Coronary artery (tissue), 2 donors: ENCODE results near the gene ERO1B.

Source experiments
- DNase-seq: peaks from one replicate; pipeline ENCODE4 v3.0.0-alpha.2; 2017; ENCODE audit warnings: low spot score
- H3K27ac ChIP-seq, 2 donors: fragments of 200-600 bp; sonication (generic); one replicate each; pipeline ENCODE4 v1.5.1; 2016 to 2019
- H3K4me3 ChIP-seq: fragments of 200-600 bp; sonication (generic); 2 replicates; pipeline ENCODE4 v1.5.1; 2016; ENCODE audit warnings: mild to moderate bottlenecking, moderate library complexity
- CTCF ChIP-seq: fragments of 200-600 bp; sonication (generic); IDR thresholded peaks from one replicate; pipeline ENCODE4 v1.5.1; 2019; ENCODE audit warnings: antibody characterized with exemption

Gene ERO1B

GRCh38 chr1:236308827-236309226, 27.1 kb upstream of the ERO1B start:
- no peak for DNase-seq
- TF ChIP-seq CTCF = no peak
- H3K27ac ChIP-seq = no peak overlapping the region
- H3K4me3 ChIP-seq = no peak overlapping the region

- no peak for DNase-seq
- TF ChIP-seq CTCF = no peak
- Histone ChIP-seq H3K27ac (no peak overlapping the region), H3K4me3 (no peak overlapping the region)
These were observed 25.7 kb upstream of the ERO1B start for GRCh38 chr1:236307435-236307834.

GRCh38 chr1:236304682-236305081, 22.9 kb upstream of the ERO1B start:
- Histone ChIP-seq H3K27ac (no peak overlapping the region), H3K4me3 (no peak overlapping the region)
- TF ChIP-seq CTCF = no peak
- DNase-seq = no peak

GRCh38 chr1:236303675-236304074, 21.9 kb upstream of the ERO1B start:
- no peak for TF ChIP-seq CTCF
- H3K4me3 ChIP-seq = no peak overlapping the region
- DNase-seq = no peak
- no peak overlapping the region for H3K27ac ChIP-seq

- H3K4me3 ChIP-seq = no peak overlapping the region
- no peak for DNase-seq
- TF ChIP-seq CTCF = no peak
- no peak overlapping the region for H3K27ac ChIP-seq
These were observed 21.2 kb upstream of the ERO1B start for GRCh38 chr1:236302941-236303340.

- TF ChIP-seq CTCF = no peak
- no peak for DNase-seq
- H3K27ac ChIP-seq = no peak overlapping the region
These were observed 20.2 kb upstream of the ERO1B start for GRCh38 chr1:236301958-236302335.

GRCh38 chr1:236301080-236301957, 19.6 kb upstream of the ERO1B start:
- no peak for TF ChIP-seq CTCF
- DNase-seq = no peak
- H3K27ac ChIP-seq = no peak overlapping the region
- no peak overlapping the region for H3K4me3 ChIP-seq

More at GRCh38 chr1:236301958-236302335, 20.2 kb upstream of the ERO1B start:
- H3K4me3 ChIP-seq = no peak overlapping the region
